Spinal cord (tissue), 10 donors: ENCODE measurements around the gene CEMP1. TPM values are rescaled to one million over a fixed set of nuclear protein-coding genes. Genes with fewer than 3 reads are reported as not detected.
"Not testable (repeated sequence)": the region's sequence is repeated elsewhere in the genome, so short reads cannot be mapped to it uniquely, and the experiment has no call there.

Source experiments
- DNase-seq, 6 donors: peaks; one replicate each; pipeline versions ENCODE4 v3.0.0 to v3.0.0-alpha.2; 2013 to 2015; ENCODE audit warnings: low spot score in 6 of 6, low read depth in 4 of 6
- H3K27ac ChIP-seq: one replicate; pipeline ENCODE4 v1.5.1; 2013; ENCODE audit warnings: low read depth, low read length, control low read depth
- H3K27me3 ChIP-seq: one replicate; pipeline ENCODE4 v1.6.1; 2013; ENCODE audit warnings: low read length; ENCODE audit not compliant: control insufficient read depth, insufficient read depth
- H3K36me3 ChIP-seq: one replicate; pipeline ENCODE4 v1.6.1; 2013; ENCODE audit warnings: low read length; ENCODE audit not compliant: control insufficient read depth, insufficient read depth
- H3K4me1 ChIP-seq: one replicate; pipeline ENCODE4 v1.6.1; 2013; ENCODE audit warnings: low read length; ENCODE audit not compliant: control insufficient read depth, insufficient read depth
- H3K4me3 ChIP-seq: one replicate; pipeline ENCODE4 v1.5.1; 2013; ENCODE audit warnings: low read depth, low read length, control low read depth
- H3K9me3 ChIP-seq: one replicate; pipeline ENCODE4 v1.6.1; 2013; ENCODE audit warnings: low read length; ENCODE audit not compliant: control insufficient read depth, insufficient read depth
- WGBS: methylation state at CpG from one replicate; pipeline ENCODE4 v1.1.5; 2013; ENCODE audit warnings: missing lambda C conversion rate; ENCODE audit not compliant: insufficient coverage; 5-methylcytosine and 5-hydroxymethylcytosine counted together
- long read RNA-seq, 4 donors: transcript quantifications; one replicate each; lab custom pipeline, GENCODE V29; 2026
- polyA plus RNA-seq, 2 donors: library from polyadenylated mRNA; unstranded; fragments of 120-200 nt; gene quantifications; one replicate each; pipeline ENCODE4 v1.2.1, GENCODE V29; 2013; ENCODE audit not compliant: insufficient read length in 2 of 2
- total RNA-seq, 2 donors: library from RNA; depleted of rRNA in 1 of 2; stranded (reverse); fragments of 120-200 nt in 1 of 2; fragments of >200 nt in 1 of 2; gene quantifications; one replicate each; pipeline versions ENCODE4 v1.2.3 to v1.2.4, GENCODE V29; 2013 to 2014
- donor health status: healthy.

Gene CEMP1
- total RNA-seq, result under 1 TPM; 0.20 to 0.28 TPM
- polyA plus RNA-seq, result 1 to 10 TPM; 6.7 to 8.1 TPM
- long read RNA-seq, donor 1, transcript CEMP1-202 (1 exons, 1,374 nt), result major isoform, 40 of 40 reads
- long read RNA-seq, donor 1, partial matches to known transcripts, result 0 of 40 reads
- long read RNA-seq, donor 1, other reads (novel, unspliced or antisense), result 0 of 40 reads
- long read RNA-seq, donor 2, transcript CEMP1-202 (1 exons, 1,374 nt), result major isoform, 7 of 7 reads
- long read RNA-seq, donor 2, partial matches to known transcripts, result 0 of 7 reads
- long read RNA-seq, donor 2, other reads (novel, unspliced or antisense), result 0 of 7 reads
- long read RNA-seq, donor 3, partial matches to known transcripts, result 0 of 3 reads
- long read RNA-seq, donor 3, other reads (novel, unspliced or antisense), result 0 of 3 reads
- long read RNA-seq, donor 4, transcript CEMP1-202 (1 exons, 1,374 nt), result major isoform, 28 of 28 reads
- long read RNA-seq, donor 4, partial matches to known transcripts, result 0 of 28 reads
- long read RNA-seq, donor 4, other reads (novel, unspliced or antisense), result 0 of 28 reads

GRCh38 chr16:2531371-2531695 lies at the start of gene CEMP1:
Gene CEMP1, minus strand, starts transcription at chr16:2531408. Its CDS starts 335 bp downstream, at chr16:2531073.
- H3K4me1 ChIP-seq, result peaks cover 21% of the 10 kb centered on the region
- H3K4me3 ChIP-seq, result peak within 1 kb of the TSS; percentile 84
- peaks cover 48% of the 10 kb centered on the region for H3K36me3 ChIP-seq
- no peaks in the 10 kb centered on the region for H3K27me3 ChIP-seq
- no peak for DNase-seq
- WGBS, result 1% methylated on average over 7 of the region's 11 CpGs
- H3K9me3 ChIP-seq, result no peaks in the 10 kb centered on the region
- peak within 1 kb of the TSS; percentile 95 for H3K27ac ChIP-seq

- not testable (repeated sequence) for H3K27ac ChIP-seq, H3K4me3 ChIP-seq, H3K9me3 ChIP-seq, H3K27me3 ChIP-seq, H3K4me1 ChIP-seq, DNase-seq
- H3K36me3 ChIP-seq, result peaks cover 19% of the 10 kb centered on the region
- no CpG with 5 or more reads among the region's 21 CpGs for WGBS
Observed at GRCh38 chr16:2580818-2581217, 49.6 kb upstream of the CEMP1 start.

GRCh38 chr16:2580143-2580542 lies 48.9 kb upstream of the CEMP1 start:
- not testable (repeated sequence) for DNase-seq, H3K4me3 ChIP-seq, H3K27me3 ChIP-seq, H3K27ac ChIP-seq, H3K9me3 ChIP-seq, H3K4me1 ChIP-seq
- WGBS, result no CpG with 5 or more reads among the region's 11 CpGs
- peaks cover 13% of the 10 kb centered on the region for H3K36me3 ChIP-seq

- H3K4me3 ChIP-seq, DNase-seq, H3K27ac ChIP-seq, H3K4me1 ChIP-seq, H3K9me3 ChIP-seq, H3K27me3 ChIP-seq, H3K36me3 ChIP-seq: not testable (repeated sequence)
- WGBS, result no CpG with 5 or more reads among the region's 12 CpGs
Observed at GRCh38 chr16:2578905-2579304, 47.7 kb upstream of the CEMP1 start.

GRCh38 chr16:2577044-2577443 lies 45.8 kb upstream of the CEMP1 start:
- H3K4me1 ChIP-seq, DNase-seq, H3K27me3 ChIP-seq, H3K27ac ChIP-seq, H3K4me3 ChIP-seq, H3K36me3 ChIP-seq, H3K9me3 ChIP-seq: not testable (repeated sequence)
- WGBS, result 92% methylated on average over 3 of the region's 26 CpGs

GRCh38 chr16:2575839-2576238 lies 44.6 kb upstream of the CEMP1 start:
- WGBS, result no CpG with 5 or more reads among the region's 21 CpGs
- H3K36me3 ChIP-seq, H3K9me3 ChIP-seq, H3K27me3 ChIP-seq, H3K4me3 ChIP-seq, H3K27ac ChIP-seq, H3K4me1 ChIP-seq, DNase-seq: not testable (repeated sequence)

- not testable (repeated sequence) for H3K27ac ChIP-seq, H3K4me1 ChIP-seq, H3K36me3 ChIP-seq, H3K4me3 ChIP-seq, H3K27me3 ChIP-seq, H3K9me3 ChIP-seq, DNase-seq
- WGBS, result no CpG with 5 or more reads among the region's 6 CpGs
Observed at GRCh38 chr16:2572704-2573103, 41.5 kb upstream of the CEMP1 start.

- not testable (repeated sequence) for DNase-seq, H3K36me3 ChIP-seq, H3K27me3 ChIP-seq, H3K27ac ChIP-seq, H3K4me3 ChIP-seq, H3K4me1 ChIP-seq, H3K9me3 ChIP-seq
- no CpG with 5 or more reads among the region's 11 CpGs for WGBS
Observed at GRCh38 chr16:2568573-2568972, 37.4 kb upstream of the CEMP1 start.

- no CpG with 5 or more reads among the region's 6 CpGs for WGBS
- H3K9me3 ChIP-seq, H3K27ac ChIP-seq, H3K36me3 ChIP-seq, H3K4me1 ChIP-seq, H3K4me3 ChIP-seq, H3K27me3 ChIP-seq, DNase-seq: not testable (repeated sequence)
Observed at GRCh38 chr16:2567506-2567905, 36.3 kb upstream of the CEMP1 start.

GRCh38 chr16:2560798-2561133 lies 29.6 kb upstream of the CEMP1 start:
- not testable (repeated sequence) for H3K27me3 ChIP-seq, H3K27ac ChIP-seq, H3K36me3 ChIP-seq, H3K4me3 ChIP-seq, DNase-seq, H3K9me3 ChIP-seq, H3K4me1 ChIP-seq
- WGBS, result no CpG with 5 or more reads among the region's 4 CpGs
